Pons (tissue), 1 donor: ENCODE data around the gene FAHD2B.
"Not testable (repeated sequence)": the region's sequence is repeated elsewhere in the genome, so short reads cannot be mapped to it uniquely, and the experiment has no call there.

Experiments
- DNase-seq: peaks from one replicate; pipeline ENCODE4 v3.0.0-alpha.2; 2016; ENCODE audit warnings: low spot score

FAHD2B gene

GRCh38 chr2:97094772-97095611 is at the start of gene FAHD2B:
TSS of gene FAHD2B (minus strand) at chr2:97094882. CDS start at chr2:97091706, 3,176 bp downstream.
- peak; percentile 47 for DNase-seq

- DNase-seq = not testable (repeated sequence)
Observed at GRCh38 chr2:97144016-97144415, 49.3 kb upstream of the FAHD2B start.

- DNase-seq = not testable (repeated sequence)
Observed at GRCh38 chr2:97129090-97129489, 34.4 kb upstream of the FAHD2B start.

- DNase-seq = not testable (repeated sequence)
Observed at GRCh38 chr2:97113882-97114255, 19.2 kb upstream of the FAHD2B start.

GRCh38 chr2:97113050-97113881 is 18.6 kb upstream of the FAHD2B start, which contains the start of gene ANKRD36:
TSS of gene ANKRD36 (plus strand) at chr2:97113153. CDS start at chr2:97113740, 587 bp downstream.
- DNase-seq = peak; percentile 69

GRCh38 chr2:97112320-97113049 is 17.8 kb upstream of the FAHD2B start:
- peak; percentile 83 for DNase-seq

GRCh38 chr2:97111246-97111645 is 16.6 kb upstream of the FAHD2B start:
- not testable (repeated sequence) for DNase-seq

- not testable (repeated sequence) for DNase-seq
Observed at GRCh38 chr2:97106878-97107277, 12.2 kb upstream of the FAHD2B start.

GRCh38 chr2:97098786-97099372 is 4.2 kb upstream of the FAHD2B start:
- DNase-seq = not testable (repeated sequence)

GRCh38 chr2:97095661-97096060 is 979 bp upstream of the FAHD2B start:
- no peak for DNase-seq

- not testable (repeated sequence) for DNase-seq
Observed at GRCh38 chr2:97093983-97094771, 505 bp downstream of the FAHD2B start.

GRCh38 chr2:97092946-97093345 is 1.7 kb downstream of the FAHD2B start:
- DNase-seq = peak; percentile 61

GRCh38 chr2:97088706-97089105 is 6.0 kb downstream of the FAHD2B start:
- not testable (repeated sequence) for DNase-seq

- DNase-seq = not testable (repeated sequence)
Observed at GRCh38 chr2:97085093-97085492, 9.6 kb downstream of the FAHD2B start.

- DNase-seq = not testable (repeated sequence)
Observed at GRCh38 chr2:97083516-97083915, 11.2 kb downstream of the FAHD2B start.

- DNase-seq = not testable (repeated sequence)
Observed at GRCh38 chr2:97082206-97082605, 12.5 kb downstream of the FAHD2B start.

- not testable (repeated sequence) for DNase-seq
Observed at GRCh38 chr2:97080855-97081254, 13.8 kb downstream of the FAHD2B start.

- DNase-seq = not testable (repeated sequence)
Observed at GRCh38 chr2:97077213-97077612, 17.5 kb downstream of the FAHD2B start.

GRCh38 chr2:97070915-97071314 is 23.8 kb downstream of the FAHD2B start:
- not testable (repeated sequence) for DNase-seq

- DNase-seq = not testable (repeated sequence)
Observed at GRCh38 chr2:97068722-97069121, 26.0 kb downstream of the FAHD2B start.

- DNase-seq = no peak
Observed at GRCh38 chr2:97068074-97068473, 26.6 kb downstream of the FAHD2B start.
